HCT116 (cell line): ENCODE data around the gene ALDH4A1.

Experiments used
- EGR1 ChIP-seq: IDR thresholded peaks from 2 replicates; pipeline ENCODE4 v1.6.1; 2012; ENCODE audit warnings: low read depth
- EZH2 ChIP-seq: fragments of 200-600 bp; sonication (generic); IDR thresholded peaks from 2 replicates; pipeline ENCODE4 v1.6.1; 2017; ENCODE audit warnings: antibody characterized with exemption, mixed run types
- EZH2phosphoT487 ChIP-seq: fragments of 200-600 bp; IDR thresholded peaks from 2 replicates; pipeline ENCODE4 v1.6.1; 2018; ENCODE audit warnings: antibody characterized with exemption, borderline replicate concordance
- FOSL1 ChIP-seq: IDR thresholded peaks from 2 replicates; pipeline ENCODE4 v1.6.1; 2012; ENCODE audit warnings: low read depth
- JUND ChIP-seq: IDR thresholded peaks from 2 replicates; pipeline ENCODE4 v1.6.1; 2012
- POLR2A ChIP-seq: IDR thresholded peaks from 2 replicates; pipeline ENCODE4 v1.7.0; 2011; ENCODE audit warnings: borderline replicate concordance; ENCODE audit not compliant: insufficient read depth, insufficient read length; ENCODE audit errors: extremely low read depth
- POLR2AphosphoS5 ChIP-seq: IDR thresholded peaks from 2 replicates; pipeline ENCODE4 v1.6.1; 2011; ENCODE audit warnings: mild to moderate bottlenecking, low read depth, low read length, moderate library complexity
- SIN3A ChIP-seq: IDR thresholded peaks from 2 replicates; pipeline ENCODE4 v1.6.1; 2012; ENCODE audit warnings: low read depth
- SP1 ChIP-seq: IDR thresholded peaks from 2 replicates; pipeline ENCODE4 v1.6.1; 2012; ENCODE audit warnings: low read depth
- SRF ChIP-seq: IDR thresholded peaks from 2 replicates; pipeline ENCODE4 v1.6.1; 2012; ENCODE audit warnings: low read depth
- YY1 ChIP-seq: IDR thresholded peaks from 2 replicates; pipeline ENCODE4 v1.6.1; 2011; ENCODE audit warnings: low read length, low read depth, moderate library complexity, mild to moderate bottlenecking; ENCODE audit not compliant: insufficient replicate concordance; ENCODE audit errors: extremely low read depth
- TF ChIP-seq, protein P1 (sequence below), 3 experiments: fragments of 200-600 bp in 1 of 3; sonication (generic) in 1 of 3; IDR thresholded peaks in 2 of 3; conservative IDR thresholded peaks in 1 of 3; 2 replicates each; pipeline ENCODE4 v1.5.1; 2012 to 2017; ENCODE audit warnings: low read depth in 2 of 3, low read length in 2 of 3, antibody characterized with exemption in 1 of 3, borderline replicate concordance in 1 of 3, control low read depth in 1 of 3, mild to moderate bottlenecking in 1 of 3, mixed read lengths in 1 of 3, mixed run types in 1 of 3, moderate library complexity in 1 of 3; ENCODE audit not compliant: insufficient read depth in 1 of 3
- TF ChIP-seq, protein P2 (sequence below): IDR thresholded peaks from 2 replicates; pipeline ENCODE4 v1.6.1; 2012
- TF ChIP-seq, protein P3 (sequence below): IDR thresholded peaks from 2 replicates; pipeline ENCODE4 v1.6.1; 2012; ENCODE audit warnings: low read depth

DNA sequence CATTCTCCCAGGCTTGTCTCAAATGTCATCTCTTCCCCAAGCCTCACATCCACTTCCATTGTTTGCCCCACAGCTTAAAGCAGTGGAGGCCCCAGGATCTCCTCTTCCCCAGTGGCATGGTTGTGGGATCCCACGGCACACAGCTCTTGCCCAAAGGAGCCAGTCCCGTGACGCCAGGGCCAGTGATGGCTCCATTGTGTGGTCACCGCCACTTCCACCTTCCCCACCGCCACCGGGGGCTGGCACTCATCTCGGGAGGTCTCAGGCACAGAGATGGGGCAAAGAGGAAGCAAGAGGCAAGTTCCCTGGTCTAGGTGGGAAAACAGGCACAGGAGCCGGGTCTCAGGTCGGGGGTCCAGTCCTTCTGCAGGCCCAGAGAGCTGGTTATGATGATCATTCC, 22.9 kb upstream of the ALDH4A1 start:
- TF ChIP-seq POLR2AphosphoS5: no peak
- TF ChIP-seq POLR2A: no peak
- TF ChIP-seq, protein P1, sequence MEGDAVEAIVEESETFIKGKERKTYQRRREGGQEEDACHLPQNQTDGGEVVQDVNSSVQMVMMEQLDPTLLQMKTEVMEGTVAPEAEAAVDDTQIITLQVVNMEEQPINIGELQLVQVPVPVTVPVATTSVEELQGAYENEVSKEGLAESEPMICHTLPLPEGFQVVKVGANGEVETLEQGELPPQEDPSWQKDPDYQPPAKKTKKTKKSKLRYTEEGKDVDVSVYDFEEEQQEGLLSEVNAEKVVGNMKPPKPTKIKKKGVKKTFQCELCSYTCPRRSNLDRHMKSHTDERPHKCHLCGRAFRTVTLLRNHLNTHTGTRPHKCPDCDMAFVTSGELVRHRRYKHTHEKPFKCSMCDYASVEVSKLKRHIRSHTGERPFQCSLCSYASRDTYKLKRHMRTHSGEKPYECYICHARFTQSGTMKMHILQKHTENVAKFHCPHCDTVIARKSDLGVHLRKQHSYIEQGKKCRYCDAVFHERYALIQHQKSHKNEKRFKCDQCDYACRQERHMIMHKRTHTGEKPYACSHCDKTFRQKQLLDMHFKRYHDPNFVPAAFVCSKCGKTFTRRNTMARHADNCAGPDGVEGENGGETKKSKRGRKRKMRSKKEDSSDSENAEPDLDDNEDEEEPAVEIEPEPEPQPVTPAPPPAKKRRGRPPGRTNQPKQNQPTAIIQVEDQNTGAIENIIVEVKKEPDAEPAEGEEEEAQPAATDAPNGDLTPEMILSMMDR (IDR thresholded peaks at IDR 0.05 in 2 of 3, conservative IDR thresholded peaks at IDR 0.05 in 1 of 3; ENCODE audit: borderline replicate concordance in 1 of 3, insufficient read depth in 1 of 3, low read depth in 2 of 3, low read length in 2 of 3): no peak
- TF ChIP-seq, protein P2, sequence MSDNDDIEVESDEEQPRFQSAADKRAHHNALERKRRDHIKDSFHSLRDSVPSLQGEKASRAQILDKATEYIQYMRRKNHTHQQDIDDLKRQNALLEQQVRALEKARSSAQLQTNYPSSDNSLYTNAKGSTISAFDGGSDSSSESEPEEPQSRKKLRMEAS: no peak
- TF ChIP-seq EZH2: no peak
- TF ChIP-seq, protein P3, sequence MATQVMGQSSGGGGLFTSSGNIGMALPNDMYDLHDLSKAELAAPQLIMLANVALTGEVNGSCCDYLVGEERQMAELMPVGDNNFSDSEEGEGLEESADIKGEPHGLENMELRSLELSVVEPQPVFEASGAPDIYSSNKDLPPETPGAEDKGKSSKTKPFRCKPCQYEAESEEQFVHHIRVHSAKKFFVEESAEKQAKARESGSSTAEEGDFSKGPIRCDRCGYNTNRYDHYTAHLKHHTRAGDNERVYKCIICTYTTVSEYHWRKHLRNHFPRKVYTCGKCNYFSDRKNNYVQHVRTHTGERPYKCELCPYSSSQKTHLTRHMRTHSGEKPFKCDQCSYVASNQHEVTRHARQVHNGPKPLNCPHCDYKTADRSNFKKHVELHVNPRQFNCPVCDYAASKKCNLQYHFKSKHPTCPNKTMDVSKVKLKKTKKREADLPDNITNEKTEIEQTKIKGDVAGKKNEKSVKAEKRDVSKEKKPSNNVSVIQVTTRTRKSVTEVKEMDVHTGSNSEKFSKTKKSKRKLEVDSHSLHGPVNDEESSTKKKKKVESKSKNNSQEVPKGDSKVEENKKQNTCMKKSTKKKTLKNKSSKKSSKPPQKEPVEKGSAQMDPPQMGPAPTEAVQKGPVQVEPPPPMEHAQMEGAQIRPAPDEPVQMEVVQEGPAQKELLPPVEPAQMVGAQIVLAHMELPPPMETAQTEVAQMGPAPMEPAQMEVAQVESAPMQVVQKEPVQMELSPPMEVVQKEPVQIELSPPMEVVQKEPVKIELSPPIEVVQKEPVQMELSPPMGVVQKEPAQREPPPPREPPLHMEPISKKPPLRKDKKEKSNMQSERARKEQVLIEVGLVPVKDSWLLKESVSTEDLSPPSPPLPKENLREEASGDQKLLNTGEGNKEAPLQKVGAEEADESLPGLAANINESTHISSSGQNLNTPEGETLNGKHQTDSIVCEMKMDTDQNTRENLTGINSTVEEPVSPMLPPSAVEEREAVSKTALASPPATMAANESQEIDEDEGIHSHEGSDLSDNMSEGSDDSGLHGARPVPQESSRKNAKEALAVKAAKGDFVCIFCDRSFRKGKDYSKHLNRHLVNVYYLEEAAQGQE: no peak
- TF ChIP-seq FOSL1: no peak
- no peak for TF ChIP-seq EZH2phosphoT487
- TF ChIP-seq SIN3A: no peak
- TF ChIP-seq SP1: no peak
- TF ChIP-seq YY1: no peak
- no peak for TF ChIP-seq JUND
- TF ChIP-seq EGR1: no peak
- no peak for TF ChIP-seq SRF
